HL-60 (cell line): ENCODE results near the gene TNNI2.
A peak's percentile ranks its signal among the peaks of the same experiment; 100 is the strongest.

Experiments used
- DNase-seq, 2 experiments: peaks; one replicate each; pipeline ENCODE4 v3.0.0-alpha.2; 2010 to 2020; ENCODE audit warnings: low read depth in 1 of 2, low spot score in 1 of 2
- H3K27ac ChIP-seq: fragments of 250-450 bp; sonication (Bioruptor Pico); replicated peaks from 2 replicates; pipeline ENCODE4 v1.5.1; 2020; ENCODE audit warnings: mild to moderate bottlenecking, moderate library complexity
- H3K27me3 ChIP-seq: fragments of 250-450 bp; sonication (Bioruptor Pico); 2 replicates; pipeline ENCODE4 v1.5.1; 2021; ENCODE audit warnings: mild to moderate bottlenecking, moderate library complexity; ENCODE audit not compliant: insufficient read depth, poor library complexity, severe bottlenecking
- H3K4me3 ChIP-seq: replicated peaks from 2 replicates; pipeline ENCODE4 v1.5.1; 2011; ENCODE audit warnings: mild to moderate bottlenecking, control low read depth, low read length; ENCODE audit not compliant: insufficient read depth
- GABPA ChIP-seq: IDR thresholded peaks from 2 replicates; pipeline ENCODE4 v1.6.1; 2012; ENCODE audit warnings: low read depth
- POLR2AphosphoS5 ChIP-seq: IDR thresholded peaks from 2 replicates; pipeline ENCODE4 v1.6.1; 2012; ENCODE audit warnings: low read depth
- REST ChIP-seq: IDR thresholded peaks from 2 replicates; pipeline ENCODE4 v1.6.1; 2012; ENCODE audit warnings: low read depth; ENCODE audit not compliant: insufficient replicate concordance
- SPI1 ChIP-seq: IDR thresholded peaks from 2 replicates; pipeline ENCODE4 v1.6.1; 2012; ENCODE audit warnings: low read depth, mild to moderate bottlenecking, borderline replicate concordance
- TF ChIP-seq, protein P1 (sequence below): IDR thresholded peaks from one replicate; pipeline ENCODE4 v1.5.1; 2011; ENCODE audit warnings: low read length, control low read depth, inconsistent platforms; ENCODE audit not compliant: insufficient read depth

The TNNI2 gene

GRCh38 chr11:1858154-1858553 lies 19.4 kb downstream of the TNNI2 start:
- TF ChIP-seq SPI1 (peak; percentile 97), GABPA (no peak)

GRCh38 chr11:1858576-1858975 lies 19.8 kb downstream of the TNNI2 start:
- TF ChIP-seq SPI1 (no peak), REST (no peak), GABPA (no peak), POLR2AphosphoS5 (no peak)
- TF ChIP-seq, protein P1, sequence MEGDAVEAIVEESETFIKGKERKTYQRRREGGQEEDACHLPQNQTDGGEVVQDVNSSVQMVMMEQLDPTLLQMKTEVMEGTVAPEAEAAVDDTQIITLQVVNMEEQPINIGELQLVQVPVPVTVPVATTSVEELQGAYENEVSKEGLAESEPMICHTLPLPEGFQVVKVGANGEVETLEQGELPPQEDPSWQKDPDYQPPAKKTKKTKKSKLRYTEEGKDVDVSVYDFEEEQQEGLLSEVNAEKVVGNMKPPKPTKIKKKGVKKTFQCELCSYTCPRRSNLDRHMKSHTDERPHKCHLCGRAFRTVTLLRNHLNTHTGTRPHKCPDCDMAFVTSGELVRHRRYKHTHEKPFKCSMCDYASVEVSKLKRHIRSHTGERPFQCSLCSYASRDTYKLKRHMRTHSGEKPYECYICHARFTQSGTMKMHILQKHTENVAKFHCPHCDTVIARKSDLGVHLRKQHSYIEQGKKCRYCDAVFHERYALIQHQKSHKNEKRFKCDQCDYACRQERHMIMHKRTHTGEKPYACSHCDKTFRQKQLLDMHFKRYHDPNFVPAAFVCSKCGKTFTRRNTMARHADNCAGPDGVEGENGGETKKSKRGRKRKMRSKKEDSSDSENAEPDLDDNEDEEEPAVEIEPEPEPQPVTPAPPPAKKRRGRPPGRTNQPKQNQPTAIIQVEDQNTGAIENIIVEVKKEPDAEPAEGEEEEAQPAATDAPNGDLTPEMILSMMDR, result no peak
- Histone ChIP-seq H3K27ac (no peak overlapping the region), H3K4me3 (no peak overlapping the region), H3K27me3 (no peaks in the 10 kb centered on the region)
- no peak for DNase-seq

More at GRCh38 chr11:1858154-1858553, 19.4 kb downstream of the TNNI2 start:
- DNase-seq, result peak in 1 of 2 experiments; percentile 53
- H3K27ac ChIP-seq, result no peak overlapping the region
- H3K27me3 ChIP-seq, result no peaks in the 10 kb centered on the region
- no peak overlapping the region for H3K4me3 ChIP-seq

DNA sequence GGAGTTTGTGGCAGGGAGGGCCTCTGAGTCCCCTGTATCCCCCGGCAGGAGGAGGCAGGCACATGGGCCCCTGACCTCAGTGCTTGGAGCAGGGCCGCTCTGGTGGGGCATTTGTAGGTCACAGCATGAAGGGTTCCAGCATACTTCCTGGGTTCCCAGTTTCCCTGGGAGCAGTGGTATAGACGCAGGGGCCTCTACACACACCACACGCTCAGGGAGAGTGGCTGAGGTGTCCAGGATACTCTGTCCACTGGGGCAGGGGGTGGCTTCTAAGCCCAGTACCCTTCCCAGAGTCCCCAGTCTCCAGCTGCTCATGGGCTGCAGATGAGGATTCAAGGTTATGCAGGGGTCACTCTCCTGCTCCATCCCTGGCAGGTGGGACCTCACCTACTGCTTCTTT lies 20.2 kb downstream of the TNNI2 start:
- TF ChIP-seq GABPA (no peak), SPI1 (no peak), POLR2AphosphoS5 (no peak)
- Histone ChIP-seq H3K27me3 (no peaks in the 10 kb centered on the region), H3K27ac (no peak overlapping the region)

GRCh38 chr11:1860108-1860507 lies 21.3 kb downstream of the TNNI2 start:
- DNase-seq, result no peak
- Histone ChIP-seq H3K27ac (no peak overlapping the region), H3K4me3 (no peak overlapping the region), H3K27me3 (no peaks in the 10 kb centered on the region)
- TF ChIP-seq GABPA (no peak), POLR2AphosphoS5 (no peak), SPI1 (no peak), REST (no peak)
- TF ChIP-seq, protein P1, result no peak

More for the DNA sequence above, 20.2 kb downstream of the TNNI2 start:
- no peak for DNase-seq
- no peak overlapping the region for H3K4me3 ChIP-seq
